HL-60 (cell line): ENCODE data around the gene SPSB4.

Experiments used
- GABPA ChIP-seq: IDR thresholded peaks from 2 replicates; pipeline ENCODE4 v1.6.1; 2012; ENCODE audit warnings: low read depth
- POLR2AphosphoS5 ChIP-seq: IDR thresholded peaks from 2 replicates; pipeline ENCODE4 v1.6.1; 2012; ENCODE audit warnings: low read depth
- SPI1 ChIP-seq: IDR thresholded peaks from 2 replicates; pipeline ENCODE4 v1.6.1; 2012; ENCODE audit warnings: low read depth, mild to moderate bottlenecking, borderline replicate concordance
- TF ChIP-seq, protein P1 (sequence below): IDR thresholded peaks from one replicate; pipeline ENCODE4 v1.5.1; 2011; ENCODE audit warnings: low read length, control low read depth, inconsistent platforms; ENCODE audit not compliant: insufficient read depth
- TF ChIP-seq, protein P2 (sequence below): IDR thresholded peaks from 2 replicates; pipeline ENCODE4 v1.6.1; 2012; ENCODE audit warnings: low read depth; ENCODE audit not compliant: insufficient replicate concordance

DNA sequence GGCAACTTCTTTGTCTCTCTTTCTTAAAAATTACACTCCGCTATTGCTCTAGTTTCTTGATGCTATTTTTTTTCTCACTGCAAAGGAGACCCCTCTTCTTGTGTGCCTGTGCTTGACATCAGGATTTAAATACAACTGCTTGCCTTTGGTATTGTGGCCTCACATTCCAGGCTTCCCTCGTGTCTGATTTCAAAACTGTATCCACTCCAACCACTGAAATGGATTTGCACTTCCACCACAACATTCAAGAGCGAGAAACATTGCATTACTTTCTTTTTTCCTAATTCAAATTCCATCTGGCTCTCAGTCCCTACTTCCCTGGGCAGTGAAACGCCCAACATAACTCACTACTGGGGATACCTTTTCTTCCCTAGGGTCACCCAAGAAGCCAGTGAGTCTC, 130.0 kb downstream of the SPSB4 start:
- TF ChIP-seq, protein P1, sequence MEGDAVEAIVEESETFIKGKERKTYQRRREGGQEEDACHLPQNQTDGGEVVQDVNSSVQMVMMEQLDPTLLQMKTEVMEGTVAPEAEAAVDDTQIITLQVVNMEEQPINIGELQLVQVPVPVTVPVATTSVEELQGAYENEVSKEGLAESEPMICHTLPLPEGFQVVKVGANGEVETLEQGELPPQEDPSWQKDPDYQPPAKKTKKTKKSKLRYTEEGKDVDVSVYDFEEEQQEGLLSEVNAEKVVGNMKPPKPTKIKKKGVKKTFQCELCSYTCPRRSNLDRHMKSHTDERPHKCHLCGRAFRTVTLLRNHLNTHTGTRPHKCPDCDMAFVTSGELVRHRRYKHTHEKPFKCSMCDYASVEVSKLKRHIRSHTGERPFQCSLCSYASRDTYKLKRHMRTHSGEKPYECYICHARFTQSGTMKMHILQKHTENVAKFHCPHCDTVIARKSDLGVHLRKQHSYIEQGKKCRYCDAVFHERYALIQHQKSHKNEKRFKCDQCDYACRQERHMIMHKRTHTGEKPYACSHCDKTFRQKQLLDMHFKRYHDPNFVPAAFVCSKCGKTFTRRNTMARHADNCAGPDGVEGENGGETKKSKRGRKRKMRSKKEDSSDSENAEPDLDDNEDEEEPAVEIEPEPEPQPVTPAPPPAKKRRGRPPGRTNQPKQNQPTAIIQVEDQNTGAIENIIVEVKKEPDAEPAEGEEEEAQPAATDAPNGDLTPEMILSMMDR, result no peak
- TF ChIP-seq POLR2AphosphoS5 (no peak), SPI1 (no peak), GABPA (no peak)
- TF ChIP-seq, protein P2, sequence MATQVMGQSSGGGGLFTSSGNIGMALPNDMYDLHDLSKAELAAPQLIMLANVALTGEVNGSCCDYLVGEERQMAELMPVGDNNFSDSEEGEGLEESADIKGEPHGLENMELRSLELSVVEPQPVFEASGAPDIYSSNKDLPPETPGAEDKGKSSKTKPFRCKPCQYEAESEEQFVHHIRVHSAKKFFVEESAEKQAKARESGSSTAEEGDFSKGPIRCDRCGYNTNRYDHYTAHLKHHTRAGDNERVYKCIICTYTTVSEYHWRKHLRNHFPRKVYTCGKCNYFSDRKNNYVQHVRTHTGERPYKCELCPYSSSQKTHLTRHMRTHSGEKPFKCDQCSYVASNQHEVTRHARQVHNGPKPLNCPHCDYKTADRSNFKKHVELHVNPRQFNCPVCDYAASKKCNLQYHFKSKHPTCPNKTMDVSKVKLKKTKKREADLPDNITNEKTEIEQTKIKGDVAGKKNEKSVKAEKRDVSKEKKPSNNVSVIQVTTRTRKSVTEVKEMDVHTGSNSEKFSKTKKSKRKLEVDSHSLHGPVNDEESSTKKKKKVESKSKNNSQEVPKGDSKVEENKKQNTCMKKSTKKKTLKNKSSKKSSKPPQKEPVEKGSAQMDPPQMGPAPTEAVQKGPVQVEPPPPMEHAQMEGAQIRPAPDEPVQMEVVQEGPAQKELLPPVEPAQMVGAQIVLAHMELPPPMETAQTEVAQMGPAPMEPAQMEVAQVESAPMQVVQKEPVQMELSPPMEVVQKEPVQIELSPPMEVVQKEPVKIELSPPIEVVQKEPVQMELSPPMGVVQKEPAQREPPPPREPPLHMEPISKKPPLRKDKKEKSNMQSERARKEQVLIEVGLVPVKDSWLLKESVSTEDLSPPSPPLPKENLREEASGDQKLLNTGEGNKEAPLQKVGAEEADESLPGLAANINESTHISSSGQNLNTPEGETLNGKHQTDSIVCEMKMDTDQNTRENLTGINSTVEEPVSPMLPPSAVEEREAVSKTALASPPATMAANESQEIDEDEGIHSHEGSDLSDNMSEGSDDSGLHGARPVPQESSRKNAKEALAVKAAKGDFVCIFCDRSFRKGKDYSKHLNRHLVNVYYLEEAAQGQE, result no peak
